Lung (tissue), 12 donors: Measurements from ENCODE around the gene GNAO1. TPM values are rescaled to one million over a fixed set of nuclear protein-coding genes. Genes with fewer than 3 reads are reported as not detected.

Experiments used
- ATAC-seq: fragments of 200-7000 bp; cut with Tn5 transposase; one replicate; pipeline ENCODE4 v1.9.1; 2020; ENCODE audit warnings: moderate number of reproducible peaks; ENCODE audit not compliant: insufficient read depth, low FRiP score
- DNase-seq, 3 donors: peaks; one replicate each; pipeline ENCODE4 v3.0.0-alpha.2; 2013 to 2017
- H3K27ac ChIP-seq, 2 donors: one replicate each; pipeline ENCODE4 v1.5.1; 2013; ENCODE audit warnings: mild to moderate bottlenecking in 2 of 2, moderate library complexity in 2 of 2, control low read depth in 1 of 2, inconsistent platforms in 1 of 2, low read depth in 1 of 2, low read length in 1 of 2
- H3K27me3 ChIP-seq, 3 donors: one replicate each; pipeline ENCODE4 v1.5.1; 2013; ENCODE audit warnings: low read length in 2 of 3; ENCODE audit not compliant: control insufficient read depth in 3 of 3, insufficient read depth in 3 of 3
- H3K36me3 ChIP-seq, 4 donors: one replicate each; pipeline ENCODE4 v1.5.1; 2013; ENCODE audit warnings: low read length in 4 of 4, mild to moderate bottlenecking in 1 of 4, moderate library complexity in 1 of 4; ENCODE audit not compliant: control insufficient read depth in 4 of 4, insufficient read depth in 4 of 4
- H3K4me1 ChIP-seq, 5 donors: one replicate each; pipeline ENCODE4 v1.5.1; 2013; ENCODE audit warnings: low read length in 5 of 5, mild to moderate bottlenecking in 2 of 5, moderate library complexity in 1 of 5; ENCODE audit not compliant: control insufficient read depth in 5 of 5, insufficient read depth in 5 of 5
- H3K4me3 ChIP-seq: one replicate; pipeline ENCODE4 v1.5.1; 2013; ENCODE audit warnings: mild to moderate bottlenecking, control low read depth, moderate library complexity
- H3K9ac ChIP-seq, 2 donors: one replicate each; pipeline ENCODE4 v1.5.1; 2013; ENCODE audit warnings: low read length in 2 of 2, control low read depth in 1 of 2; ENCODE audit not compliant: insufficient read depth in 1 of 2
- H3K9me3 ChIP-seq, 4 donors: one replicate each; pipeline ENCODE4 v1.5.1; 2013; ENCODE audit warnings: low read length in 3 of 4, mild to moderate bottlenecking in 1 of 4, moderate library complexity in 1 of 4; ENCODE audit not compliant: control insufficient read depth in 4 of 4, insufficient read depth in 3 of 4
- WGBS, 2 donors: extraction: QIAGEN DNeasy Blood & Tissue Kit; methylation state at CpG; one replicate each; pipeline ENCODE4 v1.1.7; 2013; 5-methylcytosine and 5-hydroxymethylcytosine counted together
- polyA plus RNA-seq, 2 donors: library from polyadenylated mRNA; stranded (reverse); fragments of 200-250 nt; gene quantifications; one replicate each; pipeline ENCODE4 v1.2.1, GENCODE V29; 2013
- total RNA-seq, 2 donors: library from RNA; depleted of rRNA in 1 of 2; stranded (reverse); fragments of >200 nt in 1 of 2; gene quantifications; one replicate each; pipeline ENCODE4 v1.2.1, GENCODE V29; 2014 to 2021
- TF ChIP-seq, protein P1 (sequence below): IDR thresholded peaks from 2 replicates; pipeline ENCODE4 v1.5.1; 2012; ENCODE audit warnings: mild to moderate bottlenecking; ENCODE audit errors: control extremely low read depth, extremely low read depth
- donor health status: control.
- donor health status: control.
- donor health status: Bipolar disorder and iron deficiency.
- donor health status: healthy.
- donor health status: DM: yes; HTN: yes; CAD: no.

GNAO1 gene
- total and polyA plus RNA-seq, 4 donors, result 0.33 to 5.2 (median 0.76) TPM

DNA sequence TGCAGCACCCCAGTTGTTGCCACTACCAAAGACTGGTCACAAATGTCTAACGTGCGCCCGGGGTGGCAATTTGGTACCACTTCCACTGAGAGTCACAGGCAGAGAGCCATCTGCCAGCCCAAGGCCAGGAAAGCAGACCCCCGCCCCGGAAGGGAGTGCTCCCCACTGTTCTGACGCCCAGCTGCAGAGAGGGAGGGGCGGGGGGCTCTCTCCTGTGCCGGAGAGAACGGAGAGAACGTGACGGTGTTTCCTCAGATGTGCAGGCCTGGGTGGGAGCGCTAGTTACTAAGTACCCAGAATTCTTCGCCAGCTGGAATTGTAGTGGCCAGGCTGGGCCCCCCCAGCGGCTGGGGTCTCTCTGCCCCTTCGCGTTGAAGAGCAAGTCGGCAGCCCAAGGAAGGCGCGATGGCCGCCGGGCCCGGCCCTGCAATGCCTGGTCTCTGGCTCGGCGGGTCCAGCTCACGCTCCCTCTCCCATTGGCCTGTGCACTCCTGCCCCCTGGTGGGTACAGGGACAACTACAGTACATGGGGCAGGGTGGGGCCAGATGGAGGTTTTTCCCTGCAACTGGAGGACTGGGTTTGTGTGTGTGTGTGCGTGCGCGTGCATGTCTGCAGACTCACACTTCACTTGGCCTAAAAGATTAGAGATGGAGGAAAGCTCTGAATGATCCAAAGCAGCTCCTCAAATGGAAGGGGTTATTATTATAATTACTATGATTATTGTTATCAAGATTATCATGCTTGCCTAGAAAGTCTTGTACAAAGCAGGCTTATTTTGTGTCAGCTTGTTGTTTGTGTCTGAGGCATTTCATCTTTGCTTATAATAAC is 126.9 kb downstream of the GNAO1 start:
- peaks cover 0 to 6% (median 0%) of the 10 kb centered on the region in 3 donors for H3K27me3 ChIP-seq
- peaks cover 0 to 25% (median 4%) of the 10 kb centered on the region in 5 donors for H3K4me1 ChIP-seq
- TF ChIP-seq, protein P1, sequence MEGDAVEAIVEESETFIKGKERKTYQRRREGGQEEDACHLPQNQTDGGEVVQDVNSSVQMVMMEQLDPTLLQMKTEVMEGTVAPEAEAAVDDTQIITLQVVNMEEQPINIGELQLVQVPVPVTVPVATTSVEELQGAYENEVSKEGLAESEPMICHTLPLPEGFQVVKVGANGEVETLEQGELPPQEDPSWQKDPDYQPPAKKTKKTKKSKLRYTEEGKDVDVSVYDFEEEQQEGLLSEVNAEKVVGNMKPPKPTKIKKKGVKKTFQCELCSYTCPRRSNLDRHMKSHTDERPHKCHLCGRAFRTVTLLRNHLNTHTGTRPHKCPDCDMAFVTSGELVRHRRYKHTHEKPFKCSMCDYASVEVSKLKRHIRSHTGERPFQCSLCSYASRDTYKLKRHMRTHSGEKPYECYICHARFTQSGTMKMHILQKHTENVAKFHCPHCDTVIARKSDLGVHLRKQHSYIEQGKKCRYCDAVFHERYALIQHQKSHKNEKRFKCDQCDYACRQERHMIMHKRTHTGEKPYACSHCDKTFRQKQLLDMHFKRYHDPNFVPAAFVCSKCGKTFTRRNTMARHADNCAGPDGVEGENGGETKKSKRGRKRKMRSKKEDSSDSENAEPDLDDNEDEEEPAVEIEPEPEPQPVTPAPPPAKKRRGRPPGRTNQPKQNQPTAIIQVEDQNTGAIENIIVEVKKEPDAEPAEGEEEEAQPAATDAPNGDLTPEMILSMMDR, result peak; percentile 93
- H3K9ac ChIP-seq, result no peak overlapping the region
- 14 to 15% methylated on average over 28 of the region's 28 CpGs for WGBS, 2 donors
- no peaks in the 10 kb centered on the region for H3K36me3 ChIP-seq
- no peak overlapping the region for H3K4me3 ChIP-seq
- H3K9me3 ChIP-seq, result no peaks in the 10 kb centered on the region
- ATAC-seq (peak; percentile 89), DNase-seq (peak; percentile 97 to 98 (median 98))
- H3K27ac ChIP-seq, result no peak overlapping the region

DNA sequence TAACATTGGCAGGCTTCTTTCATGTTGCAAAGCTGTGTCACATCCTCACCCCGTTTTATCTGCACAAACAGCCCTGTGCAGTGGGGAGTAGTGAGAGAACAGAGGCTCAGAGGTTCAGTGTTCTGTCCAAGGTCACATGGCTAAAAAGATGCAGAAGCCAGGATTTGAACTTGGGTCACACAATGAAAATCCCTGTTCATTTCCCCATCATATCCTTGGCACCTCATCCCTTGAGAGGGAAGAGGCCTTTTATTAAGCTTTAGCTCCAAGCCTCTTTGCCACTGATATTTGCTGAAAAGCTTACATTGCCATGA is 127.5 kb downstream of the GNAO1 start:
- ATAC-seq (no peak), DNase-seq (peak; percentile 83 to 96 (median 96))
- 56 to 82% methylated on average over 1 of the region's 1 CpG for WGBS, 2 donors
- no peak overlapping the region for H3K4me3 ChIP-seq
- H3K27me3 ChIP-seq, result peaks cover 0 to 6% (median 0%) of the 10 kb centered on the region in 3 donors
- TF ChIP-seq, protein P1, result no peak
- H3K9ac ChIP-seq, result no peak overlapping the region
- peaks cover 0 to 25% (median 4%) of the 10 kb centered on the region in 5 donors for H3K4me1 ChIP-seq
- no peaks in the 10 kb centered on the region for H3K36me3 ChIP-seq
- no peak overlapping the region for H3K27ac ChIP-seq
- H3K9me3 ChIP-seq, result no peaks in the 10 kb centered on the region

DNA sequence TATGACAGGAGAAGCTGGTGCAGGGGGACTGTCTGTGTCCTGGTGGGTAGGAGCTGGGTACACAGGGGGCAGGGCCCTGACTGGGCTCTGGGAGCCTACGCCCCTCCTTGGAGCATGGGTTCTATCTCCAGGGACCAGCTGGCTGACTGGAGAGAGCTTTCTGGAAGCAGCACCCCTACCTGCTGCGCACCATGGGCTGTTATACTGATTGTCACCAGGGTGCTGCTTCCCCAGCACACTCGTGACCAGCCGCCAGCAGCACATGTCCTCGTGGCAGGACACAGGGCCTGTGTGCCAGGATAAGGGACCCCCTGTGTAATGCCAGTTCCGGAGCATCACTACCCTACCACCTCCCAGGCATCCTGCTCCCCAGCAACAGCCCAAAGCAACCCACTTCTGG is 128.1 kb downstream of the GNAO1 start:
- Histone ChIP-seq H3K4me1 (peaks cover 0 to 25% (median 4%) of the 10 kb centered on the region in 5 donors), H3K9ac (no peak overlapping the region), H3K36me3 (no peaks in the 10 kb centered on the region), H3K4me3 (no peak overlapping the region), H3K27me3 (peaks cover 0 to 6% (median 0%) of the 10 kb centered on the region in 3 donors), H3K9me3 (no peaks in the 10 kb centered on the region), H3K27ac (no peak overlapping the region)
- TF ChIP-seq, protein P1, result no peak
- ATAC-seq, result no peak
- no peak for DNase-seq
- WGBS, 2 donors, result 92 to 99% methylated on average over 6 of the region's 6 CpGs
